Hepatocyte (in vitro differentiated cells): ENCODE results near the gene ADAMTS2. TPM values are rescaled to one million over a fixed set of nuclear protein-coding genes. Genes with fewer than 3 reads are reported as not detected.

Experiments used
- DNase-seq: peaks from one replicate; pipeline ENCODE4 v3.0.0-alpha.2; 2016; ENCODE audit warnings: low spot score
- H2AFZ ChIP-seq: fragments of 200-600 bp; sonication (generic); 2 replicates; pipeline ENCODE4 v1.6.0; 2016; ENCODE audit warnings: antibody characterized with exemption, mild to moderate bottlenecking
- H3K27ac ChIP-seq: fragments of 200-600 bp; sonication (generic); 2 replicates; pipeline ENCODE4 v1.5.1; 2016; ENCODE audit warnings: mild to moderate bottlenecking
- H3K27me3 ChIP-seq: fragments of 200-600 bp; sonication (generic); 2 replicates; pipeline ENCODE4 v1.6.1; 2016
- H3K36me3 ChIP-seq: fragments of 200-600 bp; sonication (generic); replicated peaks from 2 replicates; pipeline ENCODE4 v1.5.1; 2016; ENCODE audit warnings: low read depth; ENCODE audit not compliant: insufficient read depth
- H3K4me1 ChIP-seq: fragments of 200-600 bp; sonication (generic); 2 replicates; pipeline ENCODE4 v1.5.1; 2016; ENCODE audit warnings: mild to moderate bottlenecking, moderate library complexity; ENCODE audit not compliant: insufficient read depth
- H3K4me2 ChIP-seq: fragments of 200-600 bp; sonication (generic); 2 replicates; pipeline ENCODE4 v1.6.0; 2016
- H3K4me3 ChIP-seq: fragments of 200-600 bp; sonication (generic); 2 replicates; pipeline ENCODE4 v1.5.1; 2016; ENCODE audit warnings: mild to moderate bottlenecking
- H3K79me2 ChIP-seq: fragments of 200-600 bp; sonication (generic); 2 replicates; pipeline ENCODE4 v1.6.0; 2017; ENCODE audit warnings: mild to moderate bottlenecking
- H3K9me2 ChIP-seq: fragments of 200-600 bp; sonication (generic); replicated peaks from 2 replicates; pipeline ENCODE4 v1.6.0; 2017; ENCODE audit warnings: mild to moderate bottlenecking; ENCODE audit not compliant: insufficient read depth
- H3K9me3 ChIP-seq: fragments of 200-600 bp; sonication (generic); 2 replicates; pipeline ENCODE4 v1.5.1; 2016; ENCODE audit warnings: low read depth, mild to moderate bottlenecking
- H4K20me1 ChIP-seq: fragments of 200-600 bp; sonication (generic); 2 replicates; pipeline ENCODE4 v1.6.0; 2016; ENCODE audit warnings: mild to moderate bottlenecking; ENCODE audit not compliant: insufficient read depth, poor library complexity, severe bottlenecking
- EZH2 ChIP-seq: fragments of 200-600 bp; sonication (generic); IDR thresholded peaks from 2 replicates; pipeline ENCODE4 v1.6.1; 2016; ENCODE audit warnings: antibody characterized with exemption, mild to moderate bottlenecking, borderline replicate concordance
- EZH2phosphoT487 ChIP-seq: fragments of 200-600 bp; sonication (generic); IDR thresholded peaks from one replicate; pipeline ENCODE4 v1.6.1; 2018; ENCODE audit warnings: antibody characterized with exemption, mild to moderate bottlenecking, low read depth, moderate library complexity; ENCODE audit not compliant: unreplicated experiment, severe bottlenecking
- WGBS: methylation state at CpG from one replicate; pipeline ENCODE4 v1.1.6; 2016; ENCODE audit warnings: low lambda C conversion rate; ENCODE audit errors: missing lambda C conversion rate; 5-methylcytosine and 5-hydroxymethylcytosine counted together
- polyA plus RNA-seq: library from polyadenylated mRNA; unstranded; fragments of >200 nt; fragmentation: Nextera tagmentation; extraction: Ambion mirVana; gene quantifications from 2 replicates; pipeline ENCODE4 v1.2.1, GENCODE V29; 2016
- total RNA-seq: library from RNA; depleted of rRNA; stranded (reverse); fragments of >200 nt; gene quantifications from 2 replicates; pipeline ENCODE4 v1.2.3, GENCODE V29; 2014
- TF ChIP-seq, protein P1 (sequence below): fragments of 200-600 bp; sonication (generic); IDR thresholded peaks from 2 replicates; pipeline ENCODE4 v1.5.1; 2016; ENCODE audit warnings: antibody characterized with exemption, mild to moderate bottlenecking; ENCODE audit not compliant: poor library complexity

The ADAMTS2 gene
- total and polyA plus RNA-seq, 2 experiments from 2014 or later, result 55.4 to 78.8 TPM

DNA sequence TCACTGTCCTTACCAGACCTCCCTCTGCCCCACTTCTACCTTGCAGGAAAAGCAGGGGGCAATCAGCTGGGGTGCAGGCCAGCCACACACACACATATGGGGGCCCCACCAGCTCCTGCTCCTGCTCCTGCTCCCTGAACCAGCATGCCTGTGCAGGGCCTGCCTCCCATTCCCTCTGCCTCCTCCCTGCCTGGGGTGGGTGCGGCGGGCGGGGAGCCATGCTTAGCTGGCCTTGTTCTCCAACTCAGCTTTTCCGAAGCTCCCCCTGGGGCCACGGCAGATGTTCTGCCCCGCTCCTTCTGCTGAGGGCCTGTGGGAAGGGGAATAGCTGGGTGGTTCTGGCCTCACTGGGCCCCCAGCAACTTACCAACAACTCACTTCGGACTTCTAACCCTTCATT, 195.2 kb downstream of the ADAMTS2 start:
- H3K36me3 ChIP-seq, result no peaks in the 10 kb centered on the region
- no peaks in the 10 kb centered on the region for H3K79me2 ChIP-seq
- H2AFZ ChIP-seq, result no peak overlapping the region
- H3K4me3 ChIP-seq, result no peak overlapping the region
- no peak overlapping the region for H3K4me2 ChIP-seq
- H3K4me1 ChIP-seq, result no peaks in the 10 kb centered on the region
- 63% methylated on average over 6 of the region's 7 CpGs for WGBS
- no peak for DNase-seq
- no peaks in the 10 kb centered on the region for H3K9me3 ChIP-seq
- H3K27me3 ChIP-seq, result no peaks in the 10 kb centered on the region
- H3K9me2 ChIP-seq, result no peaks in the 10 kb centered on the region
- no peak for TF ChIP-seq EZH2phosphoT487
- no peaks in the 10 kb centered on the region for H4K20me1 ChIP-seq
- no peak overlapping the region for H3K27ac ChIP-seq

DNA sequence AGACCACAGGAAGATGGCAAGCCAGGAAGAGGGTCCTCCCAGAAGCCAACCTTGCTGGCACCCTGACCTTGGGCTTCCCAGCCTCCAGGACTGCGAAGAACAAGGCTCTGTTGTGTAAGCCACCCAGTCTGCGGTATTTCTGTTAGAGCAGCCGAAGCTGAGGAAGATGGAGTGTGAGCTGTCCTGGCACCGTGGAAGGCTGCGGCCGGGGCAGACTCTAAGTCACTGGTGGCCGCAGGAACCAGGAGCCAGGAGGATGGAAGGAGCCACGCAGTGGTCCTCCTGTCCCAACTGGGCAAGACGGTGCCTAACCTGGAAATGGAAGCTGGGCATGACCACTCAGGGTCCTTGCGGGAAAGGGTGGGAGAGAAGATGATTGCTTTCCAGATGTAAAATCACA, 196.0 kb downstream of the ADAMTS2 start:
- no peak for DNase-seq
- Histone ChIP-seq H2AFZ (no peak overlapping the region), H3K27ac (no peak overlapping the region), H3K27me3 (no peaks in the 10 kb centered on the region), H4K20me1 (no peaks in the 10 kb centered on the region), H3K36me3 (no peaks in the 10 kb centered on the region), H3K4me2 (no peak overlapping the region), H3K4me3 (no peak overlapping the region), H3K9me2 (no peaks in the 10 kb centered on the region), H3K4me1 (no peaks in the 10 kb centered on the region), H3K9me3 (no peaks in the 10 kb centered on the region), H3K79me2 (no peaks in the 10 kb centered on the region)
- TF ChIP-seq, protein P1, sequence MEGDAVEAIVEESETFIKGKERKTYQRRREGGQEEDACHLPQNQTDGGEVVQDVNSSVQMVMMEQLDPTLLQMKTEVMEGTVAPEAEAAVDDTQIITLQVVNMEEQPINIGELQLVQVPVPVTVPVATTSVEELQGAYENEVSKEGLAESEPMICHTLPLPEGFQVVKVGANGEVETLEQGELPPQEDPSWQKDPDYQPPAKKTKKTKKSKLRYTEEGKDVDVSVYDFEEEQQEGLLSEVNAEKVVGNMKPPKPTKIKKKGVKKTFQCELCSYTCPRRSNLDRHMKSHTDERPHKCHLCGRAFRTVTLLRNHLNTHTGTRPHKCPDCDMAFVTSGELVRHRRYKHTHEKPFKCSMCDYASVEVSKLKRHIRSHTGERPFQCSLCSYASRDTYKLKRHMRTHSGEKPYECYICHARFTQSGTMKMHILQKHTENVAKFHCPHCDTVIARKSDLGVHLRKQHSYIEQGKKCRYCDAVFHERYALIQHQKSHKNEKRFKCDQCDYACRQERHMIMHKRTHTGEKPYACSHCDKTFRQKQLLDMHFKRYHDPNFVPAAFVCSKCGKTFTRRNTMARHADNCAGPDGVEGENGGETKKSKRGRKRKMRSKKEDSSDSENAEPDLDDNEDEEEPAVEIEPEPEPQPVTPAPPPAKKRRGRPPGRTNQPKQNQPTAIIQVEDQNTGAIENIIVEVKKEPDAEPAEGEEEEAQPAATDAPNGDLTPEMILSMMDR, result no peak
- no peak for TF ChIP-seq EZH2phosphoT487
- no peak for TF ChIP-seq EZH2
- WGBS, result 83% methylated on average over 8 of the region's 10 CpGs

DNA sequence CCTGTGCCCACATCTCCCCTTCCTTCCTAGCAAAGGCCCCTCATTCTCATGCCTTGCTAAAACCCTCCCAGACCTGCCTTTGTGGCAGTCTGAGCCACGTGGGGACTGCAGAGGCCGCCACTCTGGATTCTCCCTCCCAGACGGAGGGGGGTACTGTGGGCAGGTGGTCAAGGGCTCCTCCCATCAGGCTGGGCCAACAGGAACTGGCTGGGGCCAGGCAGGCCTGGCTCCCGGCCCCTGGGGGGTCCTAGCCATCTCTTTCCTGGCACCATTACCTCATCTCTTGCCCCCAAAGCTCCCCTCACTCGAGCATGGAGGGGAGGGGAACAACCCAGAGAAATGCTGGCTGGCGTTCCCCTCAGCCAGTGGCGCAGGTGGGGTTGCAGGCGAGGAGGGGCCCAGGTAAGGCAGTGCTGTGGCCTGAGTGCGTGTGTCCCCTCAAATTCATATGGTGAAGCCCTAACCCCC, 196.5 kb downstream of the ADAMTS2 start:
- no peak for DNase-seq
- no peaks in the 10 kb centered on the region for H3K9me2 ChIP-seq
- H3K27ac ChIP-seq, result no peak overlapping the region
- H4K20me1 ChIP-seq, result no peaks in the 10 kb centered on the region
- no peak overlapping the region for H3K4me3 ChIP-seq
- 84% methylated on average over 9 of the region's 9 CpGs for WGBS
- TF ChIP-seq EZH2phosphoT487 (no peak), EZH2 (no peak)
- TF ChIP-seq, protein P1, result no peak
- H3K27me3 ChIP-seq, result no peaks in the 10 kb centered on the region
- no peak overlapping the region for H3K4me2 ChIP-seq
- no peaks in the 10 kb centered on the region for H3K4me1 ChIP-seq
- no peaks in the 10 kb centered on the region for H3K36me3 ChIP-seq
- no peaks in the 10 kb centered on the region for H3K79me2 ChIP-seq
- H2AFZ ChIP-seq, result no peak overlapping the region
- no peaks in the 10 kb centered on the region for H3K9me3 ChIP-seq

DNA sequence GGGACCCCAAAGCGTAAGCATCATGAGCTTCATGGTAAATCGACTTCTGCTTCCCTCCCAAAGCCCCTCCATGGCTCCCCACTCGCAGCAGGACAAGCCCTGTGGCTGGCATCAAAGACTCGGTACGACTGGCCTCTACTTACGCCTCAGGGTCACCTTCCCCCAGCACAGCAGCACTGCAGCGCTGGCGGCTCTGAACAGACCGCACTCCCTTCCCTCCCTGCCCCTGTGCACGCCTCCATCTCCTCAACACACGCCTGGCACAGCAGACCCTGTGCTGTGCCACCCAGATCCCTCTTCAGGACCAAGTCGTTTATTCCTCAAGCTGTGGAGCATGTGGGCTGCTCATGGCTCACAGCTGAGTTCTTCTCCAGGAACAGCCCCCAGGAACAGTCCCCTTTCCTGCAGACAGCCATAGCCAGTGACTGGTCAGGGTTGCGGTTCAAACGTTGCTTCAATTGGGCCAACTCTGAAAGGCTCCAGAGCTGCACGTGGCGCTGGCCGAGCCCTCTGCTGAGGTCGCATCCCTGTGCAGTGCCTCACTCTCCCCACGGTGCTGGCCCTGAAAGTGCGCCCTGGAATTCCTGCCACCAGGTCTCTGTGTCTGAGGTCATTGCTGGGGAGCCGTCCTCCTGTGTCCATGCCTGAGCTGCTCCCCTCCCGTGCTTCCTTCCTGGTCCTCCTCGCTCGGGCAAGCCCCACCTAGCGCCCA, 197.1 kb downstream of the ADAMTS2 start:
- Histone ChIP-seq H3K4me1 (peaks cover 2% of the 10 kb centered on the region), H3K27ac (no peak overlapping the region), H3K4me2 (no peak overlapping the region), H3K79me2 (no peaks in the 10 kb centered on the region), H3K9me2 (no peaks in the 10 kb centered on the region), H3K9me3 (no peaks in the 10 kb centered on the region), H3K36me3 (no peaks in the 10 kb centered on the region), H3K4me3 (no peak overlapping the region), H4K20me1 (no peaks in the 10 kb centered on the region), H3K27me3 (no peaks in the 10 kb centered on the region), H2AFZ (no peak overlapping the region)
- TF ChIP-seq EZH2 (no peak), EZH2phosphoT487 (no peak)
- TF ChIP-seq, protein P1, result no peak
- WGBS, result 91% methylated on average over 25 of the region's 25 CpGs
- DNase-seq, result no peak
